Adrenal gland (tissue), 12 donors: ENCODE data around the gene DOCK4. TPM values are rescaled to one million over a fixed set of nuclear protein-coding genes. Genes with fewer than 3 reads are reported as not detected.

ENCODE experiments used
- DNase-seq, 7 donors: peaks; one replicate each; pipeline ENCODE4 v3.0.0-alpha.2; 2019 to 2020
- H3K27ac ChIP-seq, 5 donors: fragments of 200-600 bp; sonication (generic) in 4 of 5; 1 replicate in 3 of 5; 2 replicates in 2 of 5; pipeline versions ENCODE4 v1.5.1 to v1.8.0; 2016 to 2020; ENCODE audit warnings: mild to moderate bottlenecking in 1 of 5
- H3K27me3 ChIP-seq: fragments of 200-600 bp; 2 replicates; pipeline ENCODE4 v1.8.0; 2021
- H3K36me3 ChIP-seq, 2 donors: fragments of 200-600 bp; replicated peaks in 1 of 2; 1 replicate in 1 of 2; 2 replicates in 1 of 2; pipeline versions ENCODE4 v1.5.1 to v1.8.0; 2018 to 2022
- H3K4me1 ChIP-seq, 2 donors: fragments of 200-600 bp; replicated peaks in 1 of 2; 1 replicate in 1 of 2; 2 replicates in 1 of 2; pipeline versions ENCODE4 v1.5.1 to v1.8.0; 2018 to 2021
- H3K4me3 ChIP-seq, 4 donors: fragments of 200-600 bp; sonication (generic) in 3 of 4; one replicate each; pipeline ENCODE4 v1.5.1; 2016 to 2018
- H3K9me3 ChIP-seq, 3 donors: fragments of 200-600 bp; sonication (generic) in 1 of 3; replicated peaks in 1 of 3; 1 replicate in 2 of 3; 2 replicates in 1 of 3; pipeline versions ENCODE4 v1.5.1 to v1.8.0; 2016 to 2021
- POLR2A ChIP-seq, 2 donors: fragments of 450-650 bp; IDR thresholded peaks; one replicate each; pipeline ENCODE4 v1.6.1; 2017; ENCODE audit warnings: antibody characterized with exemption in 2 of 2, mild to moderate bottlenecking in 2 of 2, moderate library complexity in 1 of 2
- WGBS, 4 donors: extraction: QIAGEN DNeasy Blood & Tissue Kit in 2 of 4; methylation state at CpG; one replicate each; pipeline versions ENCODE4 v1.1.5 to v1.1.7; 2013 to 2017; 5-methylcytosine and 5-hydroxymethylcytosine counted together
- intact Hi-C, 2 donors: fragments of 100-400 bp; cut with DNase I; formaldehyde crosslinking; loops; one replicate each; pipeline versions ENCODE4 v1.14.1 to v1.15.0; 2022 to 2023
- polyA plus RNA-seq, 3 donors: library from polyadenylated mRNA; stranded (reverse); fragments of 200-250 nt in 2 of 3; fragments of 350-450 nt in 1 of 3; fragmentation: Illumina TruSeq in 1 of 3; extraction: RNeasy Lipid Tissue Mini Kit (QIAGEN cat#74804) in 1 of 3; gene quantifications; one replicate each; pipeline ENCODE4 v1.2.3, GENCODE V29; 2013 to 2014
- total RNA-seq, 9 donors: library from RNA; depleted of rRNA in 4 of 9; stranded (reverse); fragments of >200 nt in 4 of 9; fragments of 120-200 nt in 1 of 9; fragmentation: NEBNext Ultra II Directional in 1 of 9; extraction: Animal tissue kit (Norgen Biotek cat#: 25700) in 1 of 9; gene quantifications; one replicate each; pipeline versions ENCODE4 v1.1.0 to v1.2.4, GENCODE V29; 2013 to 2023
- TF ChIP-seq, protein P1 (sequence below), 6 experiments: fragments of 450-650 bp in 4 of 6; fragments of 200-600 bp in 2 of 6; sonication (generic) in 1 of 6; IDR thresholded peaks; 1 replicate in 5 of 6; 2 replicates in 1 of 6; pipeline versions ENCODE4 v1.5.1 to v1.8.0; 2016 to 2021; ENCODE audit warnings: antibody characterized with exemption in 6 of 6, mild to moderate bottlenecking in 2 of 6, moderate library complexity in 1 of 6
- donor health status: healthy with polysubstance abuse.
- donor health status: Bipolar disorder and iron deficiency.
- donor health status: DM: yes; HTN: yes; CAD: no.
- donor health status: DM: no; HTN: no; CAD: no.
- donor health status: DM: no; HTN: no; CAD: no.
- donor health status: DM: yes; HTN: yes; CAD: no.

DOCK4 gene
- total and polyA plus RNA-seq, 12 donors: 6.2 to 37.6 (median 21.1) TPM

DNA sequence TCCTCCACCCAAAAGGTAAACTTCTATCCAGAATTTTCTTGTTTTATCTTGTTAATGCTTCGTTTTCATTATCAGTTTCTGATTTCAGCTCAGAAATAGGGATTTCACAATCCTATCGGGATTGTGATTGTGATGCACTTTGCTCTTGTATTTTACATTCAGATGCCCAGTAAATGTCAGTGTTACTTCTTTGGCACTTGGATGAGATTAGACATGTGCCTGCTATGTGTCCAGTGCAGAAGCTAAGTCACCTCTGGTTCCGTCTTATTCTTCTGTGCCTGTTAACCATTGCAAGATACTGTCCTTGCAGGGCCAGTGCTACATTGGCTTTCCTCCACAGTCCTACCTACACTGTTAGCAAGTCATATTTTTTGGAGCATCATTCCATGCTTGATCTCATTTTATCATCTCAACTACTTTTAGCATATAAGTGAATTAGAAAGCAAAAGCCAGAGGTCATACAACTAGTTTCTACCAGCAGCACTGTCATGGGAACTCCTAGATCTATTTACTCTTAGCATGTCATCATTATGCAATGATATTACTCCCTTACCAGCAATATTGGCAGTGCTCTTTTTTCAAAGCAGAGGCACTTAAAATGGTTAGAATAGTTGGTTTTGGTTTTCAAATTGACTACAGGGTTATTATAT, 27.0 kb upstream of the DOCK4 start:
- Histone ChIP-seq H3K36me3 (no peaks in the 10 kb centered on the region), H3K4me1 (peaks cover 5 to 9% of the 10 kb centered on the region in 2 donors), H3K27ac (no peak overlapping the region), H3K4me3 (no peak overlapping the region), H3K9me3 (no peaks in the 10 kb centered on the region), H3K27me3 (no peaks in the 10 kb centered on the region)
- WGBS, 4 donors: 48 to 66% (median 53%) methylated on average over 3 of the region's 3 CpGs
- DNase-seq: no peak
- intact Hi-C loops: no loop called here
- TF ChIP-seq, protein P1, sequence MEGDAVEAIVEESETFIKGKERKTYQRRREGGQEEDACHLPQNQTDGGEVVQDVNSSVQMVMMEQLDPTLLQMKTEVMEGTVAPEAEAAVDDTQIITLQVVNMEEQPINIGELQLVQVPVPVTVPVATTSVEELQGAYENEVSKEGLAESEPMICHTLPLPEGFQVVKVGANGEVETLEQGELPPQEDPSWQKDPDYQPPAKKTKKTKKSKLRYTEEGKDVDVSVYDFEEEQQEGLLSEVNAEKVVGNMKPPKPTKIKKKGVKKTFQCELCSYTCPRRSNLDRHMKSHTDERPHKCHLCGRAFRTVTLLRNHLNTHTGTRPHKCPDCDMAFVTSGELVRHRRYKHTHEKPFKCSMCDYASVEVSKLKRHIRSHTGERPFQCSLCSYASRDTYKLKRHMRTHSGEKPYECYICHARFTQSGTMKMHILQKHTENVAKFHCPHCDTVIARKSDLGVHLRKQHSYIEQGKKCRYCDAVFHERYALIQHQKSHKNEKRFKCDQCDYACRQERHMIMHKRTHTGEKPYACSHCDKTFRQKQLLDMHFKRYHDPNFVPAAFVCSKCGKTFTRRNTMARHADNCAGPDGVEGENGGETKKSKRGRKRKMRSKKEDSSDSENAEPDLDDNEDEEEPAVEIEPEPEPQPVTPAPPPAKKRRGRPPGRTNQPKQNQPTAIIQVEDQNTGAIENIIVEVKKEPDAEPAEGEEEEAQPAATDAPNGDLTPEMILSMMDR (IDR thresholded peaks at IDR 0.05): no peak
- no peak for TF ChIP-seq POLR2A (IDR thresholded peaks at IDR 0.05)

DNA sequence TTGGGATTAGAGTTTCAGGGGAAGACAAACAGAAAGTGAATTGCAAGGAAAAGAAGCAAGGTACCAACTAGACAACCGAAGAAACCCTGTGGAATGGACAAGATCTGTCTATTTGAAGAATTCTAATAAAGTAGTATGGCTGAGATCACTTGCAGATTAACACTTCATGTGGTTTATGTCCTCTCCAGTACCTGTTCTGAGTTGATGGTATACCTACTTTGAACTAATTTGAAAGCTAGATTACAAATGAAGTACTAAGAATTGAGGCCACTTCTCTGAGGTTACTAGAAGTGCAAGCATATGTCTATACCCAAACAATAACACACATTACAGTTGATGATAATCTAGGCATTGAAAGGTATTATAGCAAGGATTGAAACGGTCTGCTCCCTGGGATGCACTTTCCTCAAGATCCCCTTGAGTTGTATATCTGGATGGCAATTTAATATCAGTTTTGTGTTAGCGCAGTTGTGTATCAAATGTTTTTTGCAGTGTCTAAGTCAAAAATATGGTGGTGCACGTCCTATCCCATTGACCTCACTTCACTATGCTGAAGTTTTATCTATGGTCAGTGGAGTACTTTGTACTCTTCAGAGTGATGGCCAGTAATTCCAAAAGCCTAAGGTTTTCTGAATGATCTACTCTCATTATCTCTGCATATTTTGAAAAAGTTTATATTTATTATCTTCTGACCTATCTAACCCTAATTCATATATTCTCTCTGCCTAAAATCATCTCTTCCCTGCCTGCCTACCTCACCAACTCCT, 26.2 kb upstream of the DOCK4 start:
- Histone ChIP-seq H3K27ac (no peak overlapping the region), H3K27me3 (no peaks in the 10 kb centered on the region), H3K4me1 (peaks cover 5 to 9% of the 10 kb centered on the region in 2 donors), H3K9me3 (no peaks in the 10 kb centered on the region), H3K4me3 (no peak overlapping the region), H3K36me3 (no peaks in the 10 kb centered on the region)
- DNase-seq: no peak
- intact Hi-C loops: no loop called here
- 85 to 100% (median 98%) methylated on average over 4 of the region's 4 CpGs for WGBS, 4 donors
- TF ChIP-seq POLR2A (IDR thresholded peaks at IDR 0.05): no peak
- TF ChIP-seq, protein P1 (IDR thresholded peaks at IDR 0.05): no peak

DNA sequence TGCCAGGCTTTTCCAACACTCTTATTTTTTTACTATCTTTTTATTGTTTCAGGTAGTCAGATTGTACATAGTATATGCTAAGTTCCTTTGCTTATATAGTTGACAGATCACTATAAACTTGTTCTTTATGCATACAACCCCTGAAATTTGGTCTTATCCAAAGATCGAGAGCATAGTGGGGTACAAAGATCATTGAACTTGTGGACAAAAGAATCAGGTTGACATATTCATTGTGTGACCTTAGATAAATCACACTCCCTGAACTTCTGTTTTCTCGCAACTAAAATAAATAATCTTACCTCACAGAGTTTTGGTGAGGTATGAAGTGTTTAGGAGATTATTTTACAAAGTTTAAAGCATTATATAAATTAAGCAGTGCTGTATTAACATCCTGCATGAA, 22.4 kb upstream of the DOCK4 start:
- DNase-seq: no peak
- H3K36me3 ChIP-seq: no peaks in the 10 kb centered on the region
- TF ChIP-seq, protein P1 (IDR thresholded peaks at IDR 0.05): no peak
- TF ChIP-seq POLR2A (IDR thresholded peaks at IDR 0.05): no peak
- H3K4me1 ChIP-seq: peaks cover 5 to 16% of the 10 kb centered on the region in 2 donors
- H3K27ac ChIP-seq: no peak overlapping the region
- intact Hi-C loops: loop anchor here in 1 of 2 donors (10.0 kb wide), 1 partner anchor 474 kb away; no protein-coding TSS in a partner anchor
- 60 to 73% (median 65%) methylated on average over 2 of the region's 2 CpGs for WGBS, 4 donors
- no peaks in the 10 kb centered on the region for H3K9me3 ChIP-seq
- no peaks in the 10 kb centered on the region for H3K27me3 ChIP-seq
- H3K4me3 ChIP-seq: no peak overlapping the region

- no peak for TF ChIP-seq POLR2A (IDR thresholded peaks at IDR 0.05)
- TF ChIP-seq, protein P1 (IDR thresholded peaks at IDR 0.05): no peak
- Histone ChIP-seq H3K9me3 (no peaks in the 10 kb centered on the region), H3K4me1 (peaks cover 5 to 9% of the 10 kb centered on the region in 2 donors), H3K4me3 (no peak overlapping the region), H3K27ac (no peak overlapping the region), H3K36me3 (no peaks in the 10 kb centered on the region), H3K27me3 (no peaks in the 10 kb centered on the region)
- intact Hi-C loops: loop anchor here in 1 of 2 donors (10.0 kb wide), 1 partner anchor 472 kb away; no protein-coding TSS in a partner anchor
- WGBS, 4 donors: 89 to 95% (median 93%) methylated on average over 4 of the region's 4 CpGs
- no peak for DNase-seq
Observed at GRCh38 chr7:112226701-112227276, 20.6 kb upstream of the DOCK4 start.
